Measurements from ENCODE around the gene NCK2. TPM values are rescaled to one million over a fixed set of nuclear protein-coding genes. Genes with fewer than 3 reads are reported as not detected.

NCK2 gene
- total RNA-seq, 4 donors from 2014 or later: 14.7 to 47.5 (median 29.3) TPM

- H3K36me3 ChIP-seq: no peaks in the 10 kb centered on the region
- no peaks in the 10 kb centered on the region for H3K9me3 ChIP-seq
- H3K27ac ChIP-seq: peak overlapping the region; percentile 65 to 82
- no peak overlapping the region for H3K4me3 ChIP-seq
- H3K27me3 ChIP-seq: no peaks in the 10 kb centered on the region
- intact Hi-C loops (cut with DNase I; ENCODE audit: low total_unique reads): no loop called here
- H3K4me1 ChIP-seq: peaks cover under 1 to 30% of the 10 kb centered on the region in 2 donors
- TF ChIP-seq POLR2A (IDR thresholded peaks at IDR 0.05): no peak
- no peak for TF ChIP-seq CTCF (IDR thresholded peaks at IDR 0.05)
- no peak for DNase-seq
Measured at GRCh38 chr2:105796131-105796638, 51.5 kb downstream of the NCK2 start.

GRCh38 chr2:105796791-105797190 lies 52.1 kb downstream of the NCK2 start:
- intact Hi-C loops (cut with DNase I; ENCODE audit: low total_unique reads): no loop called here
- Histone ChIP-seq H3K27me3 (no peaks in the 10 kb centered on the region), H3K27ac (peak overlapping the region; percentile 65 to 82), H3K4me1 (peaks cover 0 to 30% of the 10 kb centered on the region in 2 donors), H3K9me3 (no peaks in the 10 kb centered on the region), H3K36me3 (no peaks in the 10 kb centered on the region), H3K4me3 (no peak overlapping the region)
- no peak for TF ChIP-seq CTCF (IDR thresholded peaks at IDR 0.05)
- TF ChIP-seq POLR2A (IDR thresholded peaks at IDR 0.05): no peak
- no peak for DNase-seq

- peaks cover 0 to 30% of the 10 kb centered on the region in 2 donors for H3K4me1 ChIP-seq
- DNase-seq: peak; percentile 52 to 60
- no peaks in the 10 kb centered on the region for H3K9me3 ChIP-seq
- no peaks in the 10 kb centered on the region for H3K27me3 ChIP-seq
- H3K36me3 ChIP-seq: no peaks in the 10 kb centered on the region
- TF ChIP-seq CTCF (IDR thresholded peaks at IDR 0.05): no peak
- no peak for TF ChIP-seq POLR2A (IDR thresholded peaks at IDR 0.05)
- intact Hi-C loops (cut with DNase I; ENCODE audit: low total_unique reads): no loop called here
- no peak overlapping the region for H3K4me3 ChIP-seq
- peak overlapping the region; percentile 65 to 82 for H3K27ac ChIP-seq
Measured at GRCh38 chr2:105797298-105797819, 52.6 kb downstream of the NCK2 start.

GRCh38 chr2:105798595-105798994 lies 53.9 kb downstream of the NCK2 start:
- no peak for DNase-seq
- intact Hi-C loops (cut with DNase I; ENCODE audit: low total_unique reads): no loop called here
- no peak for TF ChIP-seq CTCF (IDR thresholded peaks at IDR 0.05)
- TF ChIP-seq POLR2A (IDR thresholded peaks at IDR 0.05): no peak
- Histone ChIP-seq H3K4me1 (peaks cover 0 to 30% of the 10 kb centered on the region in 2 donors), H3K9me3 (no peaks in the 10 kb centered on the region), H3K4me3 (no peak overlapping the region), H3K27ac (peak overlapping the region; percentile 65 to 82), H3K27me3 (no peaks in the 10 kb centered on the region), H3K36me3 (no peaks in the 10 kb centered on the region)

- Histone ChIP-seq H3K4me3 (no peak overlapping the region), H3K27ac (no peak overlapping the region), H3K4me1 (peaks cover 0 to 30% of the 10 kb centered on the region in 2 donors), H3K27me3 (no peaks in the 10 kb centered on the region), H3K9me3 (no peaks in the 10 kb centered on the region), H3K36me3 (no peaks in the 10 kb centered on the region)
- no peak for TF ChIP-seq POLR2A (IDR thresholded peaks at IDR 0.05)
- TF ChIP-seq CTCF (IDR thresholded peaks at IDR 0.05): no peak
- DNase-seq: no peak
- intact Hi-C loops (cut with DNase I; ENCODE audit: low total_unique reads): no loop called here
Measured at GRCh38 chr2:105800036-105800713, 55.5 kb downstream of the NCK2 start.
